ENCODE results near the gene PTPDC1.

Gene PTPDC1

DNA sequence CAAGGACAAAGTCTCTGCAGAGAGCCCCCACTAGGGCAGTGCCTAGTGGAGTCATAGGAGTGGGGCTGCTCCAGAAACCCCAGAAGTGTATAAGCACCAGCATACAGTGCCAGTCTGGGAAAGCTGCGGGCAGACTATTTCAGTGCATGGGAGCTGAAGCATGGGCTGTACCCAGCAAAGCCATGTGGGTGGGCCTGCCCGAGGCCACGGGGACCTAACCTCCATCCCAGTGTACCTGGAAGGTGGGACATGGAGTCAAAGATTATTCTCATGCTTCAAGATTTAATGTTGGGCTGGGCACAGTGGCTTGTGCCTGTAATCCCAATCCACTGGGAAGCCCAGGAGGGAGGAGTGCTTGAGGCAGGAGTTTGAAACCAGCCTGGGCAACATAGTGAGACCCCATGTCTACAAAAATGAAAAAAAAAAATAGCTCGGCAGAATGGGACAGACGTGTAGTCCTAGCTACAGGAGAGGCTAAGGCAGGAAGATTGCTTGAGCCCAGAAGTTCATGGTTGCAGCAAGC lies 36.7 kb downstream of the PTPDC1 start:
- H3K27ac ChIP-seq (ENCODE audit: low read depth, low read length) = no peak overlapping the region
- H3K4me3 ChIP-seq (ENCODE audit: low read length) = no peak overlapping the region
- H3K36me3 ChIP-seq (ENCODE audit: insufficient read depth, low read length) = no peaks in the 10 kb centered on the region
- no peaks in the 10 kb centered on the region for H3K27me3 ChIP-seq (ENCODE audit: insufficient read depth, low read length)
- WGBS = 96% methylated on average over 5 of the region's 5 CpGs
- H3K4me1 ChIP-seq (ENCODE audit: insufficient read depth, low read length) = no peaks in the 10 kb centered on the region
- 0 out of 2 replicates have a peak, but pooled peaks cover 7% of the 10 kb centered on the region for H3K9me3 ChIP-seq (ENCODE audit: insufficient read depth, low read depth, low read length)
- H3K9ac ChIP-seq (ENCODE audit: low read depth, low read length) = no peak overlapping the region

DNA sequence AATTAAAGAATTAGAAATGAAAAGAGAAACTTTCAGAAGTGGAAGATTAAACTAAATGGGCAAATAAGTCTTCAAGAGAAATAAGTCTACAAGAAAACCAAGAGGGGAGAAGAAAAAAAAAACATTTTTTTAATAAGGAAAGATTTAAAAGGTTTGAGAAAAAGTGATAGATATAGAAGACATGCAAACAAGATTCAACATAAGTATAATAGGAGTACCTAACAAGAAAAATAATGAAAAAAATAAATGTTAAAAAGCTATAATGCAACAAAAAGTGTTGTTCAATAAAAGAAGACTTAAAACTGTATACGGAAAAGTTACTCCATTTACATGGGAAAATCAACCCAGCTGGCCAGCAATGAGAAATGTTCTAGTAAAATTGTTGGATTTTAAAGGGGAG lies 42.6 kb downstream of the PTPDC1 start:
- no peak overlapping the region for H3K27ac ChIP-seq (ENCODE audit: low read depth, low read length)
- H3K4me1 ChIP-seq (ENCODE audit: insufficient read depth, low read length) = no peaks in the 10 kb centered on the region
- 100% methylated on average over 1 of the region's 1 CpG for WGBS
- no peak overlapping the region for H3K9ac ChIP-seq (ENCODE audit: low read depth, low read length)
- peaks cover 23% of the 10 kb centered on the region for H3K9me3 ChIP-seq (ENCODE audit: insufficient read depth, low read depth, low read length)
- H3K36me3 ChIP-seq (ENCODE audit: insufficient read depth, low read length) = no peaks in the 10 kb centered on the region
- H3K27me3 ChIP-seq (ENCODE audit: insufficient read depth, low read length) = no peaks in the 10 kb centered on the region
- H3K4me3 ChIP-seq (ENCODE audit: low read length) = no peak overlapping the region

DNA sequence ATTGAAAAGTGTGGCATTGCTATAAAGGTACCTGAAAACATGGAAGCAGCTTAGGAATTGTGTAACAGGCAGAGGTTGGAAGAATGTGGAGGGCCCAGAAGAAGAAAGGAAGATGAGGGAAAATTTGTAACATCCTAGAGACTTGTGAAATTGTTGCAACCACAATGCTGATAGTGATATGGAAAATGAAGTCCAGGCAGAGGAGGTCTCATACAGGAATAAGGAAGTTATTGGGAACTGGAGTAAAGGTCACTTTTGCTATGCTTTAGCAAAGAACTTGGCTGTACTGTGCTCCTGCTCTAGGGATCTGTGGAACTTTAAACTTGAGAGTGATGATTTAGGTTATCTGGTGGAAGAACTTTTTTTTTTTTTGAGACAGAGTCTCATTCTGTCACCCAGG lies 43.5 kb downstream of the PTPDC1 start:
- H3K9me3 ChIP-seq (ENCODE audit: insufficient read depth, low read depth, low read length) = peaks cover 23% of the 10 kb centered on the region
- no peaks in the 10 kb centered on the region for H3K27me3 ChIP-seq (ENCODE audit: insufficient read depth, low read length)
- H3K36me3 ChIP-seq (ENCODE audit: insufficient read depth, low read length) = no peaks in the 10 kb centered on the region
- H3K27ac ChIP-seq (ENCODE audit: low read depth, low read length) = no peak overlapping the region
- no peaks in the 10 kb centered on the region for H3K4me1 ChIP-seq (ENCODE audit: insufficient read depth, low read length)
- H3K9ac ChIP-seq (ENCODE audit: low read depth, low read length) = no peak overlapping the region
- H3K4me3 ChIP-seq (ENCODE audit: low read length) = no peak overlapping the region

DNA sequence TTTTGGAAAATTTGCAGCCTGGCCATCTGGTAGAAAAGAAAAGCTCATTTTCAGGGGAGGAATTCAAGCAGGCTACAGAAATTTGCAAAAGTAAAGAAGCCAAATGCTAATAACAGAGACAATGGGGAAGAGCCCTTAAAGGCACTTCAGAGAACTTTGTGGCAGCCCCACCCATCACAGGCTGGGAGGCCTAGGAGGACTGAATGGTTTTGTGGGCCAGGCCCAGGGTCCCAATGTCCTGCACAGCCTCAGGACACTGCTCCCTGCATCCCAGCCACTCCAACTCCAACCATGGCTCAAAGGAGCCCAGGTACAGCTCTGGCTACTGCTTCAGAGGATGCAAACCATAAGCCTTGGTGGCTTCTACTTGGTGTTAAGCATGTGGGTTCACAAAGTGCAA lies 44.3 kb downstream of the PTPDC1 start:
- Histone ChIP-seq H3K9me3 (ENCODE audit: insufficient read depth, low read depth, low read length) (peaks cover 23% of the 10 kb centered on the region), H3K36me3 (ENCODE audit: insufficient read depth, low read length) (no peaks in the 10 kb centered on the region), H3K4me1 (ENCODE audit: insufficient read depth, low read length) (no peaks in the 10 kb centered on the region), H3K27me3 (ENCODE audit: insufficient read depth, low read length) (no peaks in the 10 kb centered on the region), H3K9ac (ENCODE audit: low read depth, low read length) (no peak overlapping the region), H3K4me3 (ENCODE audit: low read length) (no peak overlapping the region), H3K27ac (ENCODE audit: low read depth, low read length) (no peak overlapping the region)

- Histone ChIP-seq H3K4me3 (ENCODE audit: low read length) (no peak overlapping the region), H3K4me1 (ENCODE audit: insufficient read depth, low read length) (no peaks in the 10 kb centered on the region), H3K27ac (ENCODE audit: low read depth, low read length) (no peak overlapping the region), H3K36me3 (ENCODE audit: insufficient read depth, low read length) (no peaks in the 10 kb centered on the region), H3K27me3 (ENCODE audit: insufficient read depth, low read length) (no peaks in the 10 kb centered on the region), H3K9ac (ENCODE audit: low read depth, low read length) (no peak overlapping the region), H3K9me3 (ENCODE audit: insufficient read depth, low read depth, low read length) (no peaks in the 10 kb centered on the region)
- WGBS = 92% methylated on average over 7 of the region's 7 CpGs
Measured at GRCh38 chr9:94134629-94135028, 50.4 kb downstream of the PTPDC1 start.

DNA sequence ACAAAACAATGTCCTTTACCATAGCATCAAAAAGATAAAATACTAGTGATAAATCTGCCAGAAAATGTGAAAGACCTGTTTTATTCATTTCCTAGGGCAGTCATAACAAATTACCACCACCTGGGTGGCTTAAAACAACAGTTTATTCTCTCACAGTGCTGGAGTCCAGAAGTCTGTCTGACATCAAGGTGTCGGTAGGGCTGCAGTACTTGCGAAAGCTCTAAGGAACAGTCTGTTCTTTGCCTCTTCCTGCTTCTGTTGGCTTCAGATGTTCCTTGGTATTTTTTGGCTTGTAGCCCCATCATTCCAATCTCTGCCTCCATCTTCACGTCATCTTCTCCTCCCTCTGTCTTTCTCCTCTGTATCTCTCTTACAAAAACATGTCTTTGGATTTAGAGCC lies 51.0 kb downstream of the PTPDC1 start:
- Histone ChIP-seq H3K9me3 (ENCODE audit: insufficient read depth, low read depth, low read length) (no peaks in the 10 kb centered on the region), H3K27ac (ENCODE audit: low read depth, low read length) (no peak overlapping the region), H3K27me3 (ENCODE audit: insufficient read depth, low read length) (no peaks in the 10 kb centered on the region), H3K36me3 (ENCODE audit: insufficient read depth, low read length) (no peaks in the 10 kb centered on the region), H3K4me3 (ENCODE audit: low read length) (no peak overlapping the region), H3K9ac (ENCODE audit: low read depth, low read length) (no peak overlapping the region), H3K4me1 (ENCODE audit: insufficient read depth, low read length) (no peaks in the 10 kb centered on the region)
- 96% methylated on average over 3 of the region's 3 CpGs for WGBS

- Histone ChIP-seq H3K27ac (ENCODE audit: low read depth, low read length) (no peak overlapping the region), H3K9ac (ENCODE audit: low read depth, low read length) (no peak overlapping the region), H3K4me1 (ENCODE audit: insufficient read depth, low read length) (peaks cover 3% of the 10 kb centered on the region; the same call in 1 of the 2 replicates), H3K36me3 (ENCODE audit: insufficient read depth, low read length) (no peaks in the 10 kb centered on the region), H3K27me3 (ENCODE audit: insufficient read depth, low read length) (no peaks in the 10 kb centered on the region), H3K4me3 (ENCODE audit: low read length) (no peak overlapping the region), H3K9me3 (ENCODE audit: insufficient read depth, low read depth, low read length) (no peaks in the 10 kb centered on the region)
- 88% methylated on average over 12 of the region's 13 CpGs for WGBS
Measured at GRCh38 chr9:94139672-94140417, 55.6 kb downstream of the PTPDC1 start.

DNA sequence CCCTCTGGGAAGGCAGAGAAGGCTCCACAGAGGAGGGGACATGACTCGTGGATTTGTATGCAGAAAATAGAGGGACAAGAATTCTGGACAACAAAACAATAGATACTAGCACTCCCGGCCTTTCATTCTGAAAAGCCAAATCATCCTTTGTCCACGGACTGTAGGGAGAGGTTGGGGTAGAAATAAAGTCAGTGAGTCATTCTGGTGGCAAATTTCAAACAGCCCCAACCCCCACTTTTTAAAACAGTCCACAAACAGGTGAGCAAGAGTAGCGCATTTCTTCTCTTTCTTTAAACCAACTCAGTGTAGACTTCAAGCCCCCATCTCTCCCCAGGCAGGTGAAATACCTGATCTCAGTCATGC lies 56.1 kb downstream of the PTPDC1 start:
- Histone ChIP-seq H3K9me3 (ENCODE audit: insufficient read depth, low read depth, low read length) (no peaks in the 10 kb centered on the region), H3K36me3 (ENCODE audit: insufficient read depth, low read length) (no peaks in the 10 kb centered on the region), H3K4me1 (ENCODE audit: insufficient read depth, low read length) (peaks cover 3% of the 10 kb centered on the region; the same call in 1 of the 2 replicates), H3K27ac (ENCODE audit: low read depth, low read length) (no peak overlapping the region), H3K9ac (ENCODE audit: low read depth, low read length) (no peak overlapping the region), H3K27me3 (ENCODE audit: insufficient read depth, low read length) (no peaks in the 10 kb centered on the region), H3K4me3 (ENCODE audit: low read length) (no peak overlapping the region)
- WGBS = 91% methylated on average over 2 of the region's 4 CpGs

DNA sequence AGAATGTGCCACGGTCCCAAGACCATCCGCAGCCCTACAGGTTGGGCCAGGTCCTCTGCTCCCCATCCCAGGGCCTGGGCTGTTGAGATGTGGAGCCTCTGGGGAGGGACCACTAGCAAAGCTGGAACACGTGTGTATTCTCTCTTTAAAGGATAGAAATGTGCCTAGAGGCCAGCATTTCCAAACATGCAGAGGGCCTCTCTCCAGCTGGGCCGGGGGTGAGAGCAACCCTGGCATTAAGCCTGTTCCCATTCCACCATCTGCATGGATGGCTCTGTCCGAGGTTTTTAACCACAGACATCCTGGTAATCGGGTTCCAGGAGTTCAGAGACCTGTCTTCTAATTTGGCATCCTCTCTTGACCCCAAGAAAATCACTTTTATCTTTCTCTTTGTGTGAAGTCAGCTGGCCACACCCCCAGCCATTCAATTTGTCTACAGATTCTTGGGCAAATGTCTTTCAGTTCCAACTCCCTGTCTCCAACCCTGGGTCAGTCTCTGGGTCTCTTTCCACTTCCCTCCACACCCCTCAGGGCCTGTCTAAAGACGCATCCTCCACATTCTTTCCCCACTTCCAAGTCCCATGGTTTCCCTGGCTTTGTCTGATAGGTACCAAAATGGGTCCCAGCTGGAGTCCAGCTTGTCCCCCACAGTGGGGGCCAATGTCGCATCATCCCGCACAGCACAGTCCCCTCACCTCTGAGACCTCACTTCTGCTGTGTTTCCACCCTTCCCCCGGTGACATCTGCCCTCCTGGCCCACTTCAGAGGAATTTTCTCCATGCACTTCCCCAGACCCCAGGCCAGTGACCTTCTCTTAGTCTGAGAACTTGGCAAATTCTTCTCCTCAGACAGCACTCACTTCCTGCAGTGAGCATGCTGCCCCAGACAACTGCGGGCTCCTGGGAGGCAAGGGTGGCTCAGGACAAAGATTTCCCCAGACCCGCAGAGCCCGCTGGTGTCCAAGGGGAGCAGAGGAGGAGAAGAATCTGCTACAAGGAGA lies 56.8 kb downstream of the PTPDC1 start:
- H3K27ac ChIP-seq (ENCODE audit: low read depth, low read length) = no peak overlapping the region
- H3K9ac ChIP-seq (ENCODE audit: low read depth, low read length) = no peak overlapping the region
- 89% methylated on average over 13 of the region's 13 CpGs for WGBS
- H3K9me3 ChIP-seq (ENCODE audit: insufficient read depth, low read depth, low read length) = no peaks in the 10 kb centered on the region
- H3K27me3 ChIP-seq (ENCODE audit: insufficient read depth, low read length) = no peaks in the 10 kb centered on the region
- H3K4me3 ChIP-seq (ENCODE audit: low read length) = no peak overlapping the region
- H3K36me3 ChIP-seq (ENCODE audit: insufficient read depth, low read length) = no peaks in the 10 kb centered on the region
- peaks cover 3% of the 10 kb centered on the region; the same call in 1 of the 2 replicates for H3K4me1 ChIP-seq (ENCODE audit: insufficient read depth, low read length)

DNA sequence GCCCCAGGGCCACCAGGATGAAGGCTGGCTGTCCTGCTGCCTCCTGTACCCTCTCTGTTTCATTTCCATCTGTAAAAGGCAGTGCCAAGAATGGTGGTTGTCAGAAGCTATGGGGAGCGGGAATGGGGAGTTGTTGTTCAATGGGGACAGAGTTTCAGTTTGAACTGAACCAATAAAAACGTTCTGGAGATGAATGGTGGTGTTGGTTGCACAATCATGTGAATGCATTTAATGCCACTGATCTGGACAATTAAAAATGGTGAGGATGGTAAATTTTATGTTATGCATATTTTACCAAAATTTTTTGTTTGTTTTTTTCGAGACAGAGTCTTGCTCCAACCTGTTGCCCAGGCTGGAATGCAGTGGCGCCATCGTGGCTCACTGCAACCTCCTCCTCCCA lies 58.1 kb downstream of the PTPDC1 start:
- Histone ChIP-seq H3K9me3 (ENCODE audit: insufficient read depth, low read depth, low read length) (no peaks in the 10 kb centered on the region), H3K27me3 (ENCODE audit: insufficient read depth, low read length) (no peaks in the 10 kb centered on the region), H3K9ac (ENCODE audit: low read depth, low read length) (no peak overlapping the region), H3K4me1 (ENCODE audit: insufficient read depth, low read length) (peaks cover 3% of the 10 kb centered on the region; the same call in 1 of the 2 replicates), H3K27ac (ENCODE audit: low read depth, low read length) (no peak overlapping the region), H3K4me3 (ENCODE audit: low read length) (no peak overlapping the region), H3K36me3 (ENCODE audit: insufficient read depth, low read length) (no peaks in the 10 kb centered on the region)
- WGBS = 93% methylated on average over 5 of the region's 5 CpGs

DNA sequence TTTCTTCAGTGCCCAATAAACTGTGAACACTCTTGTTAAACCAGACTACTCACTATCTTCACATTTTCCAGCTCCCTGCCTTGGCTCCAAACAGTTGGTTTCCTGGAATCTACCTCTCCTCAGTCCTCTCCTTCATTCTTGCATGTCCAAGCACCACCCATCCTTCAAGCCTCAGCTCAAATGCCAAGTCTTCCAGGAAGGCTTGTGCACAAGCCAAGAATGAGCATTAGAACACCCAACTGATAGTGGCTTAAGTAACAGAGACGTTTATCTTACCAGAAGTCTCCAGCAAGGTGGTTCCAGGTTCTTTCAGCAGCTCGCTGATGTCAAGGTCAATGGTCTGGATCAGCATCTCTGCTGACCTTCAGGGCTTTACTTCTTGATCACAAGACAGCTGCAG lies 60.1 kb downstream of the PTPDC1 start:
- 91% methylated on average over 2 of the region's 2 CpGs for WGBS
- Histone ChIP-seq H3K4me1 (ENCODE audit: insufficient read depth, low read length) (peaks cover 14% of the 10 kb centered on the region), H3K4me3 (ENCODE audit: low read length) (no peak overlapping the region), H3K36me3 (ENCODE audit: insufficient read depth, low read length) (no peaks in the 10 kb centered on the region), H3K27me3 (ENCODE audit: insufficient read depth, low read length) (no peaks in the 10 kb centered on the region), H3K27ac (ENCODE audit: low read depth, low read length) (no peak overlapping the region), H3K9me3 (ENCODE audit: insufficient read depth, low read depth, low read length) (no peaks in the 10 kb centered on the region), H3K9ac (ENCODE audit: low read depth, low read length) (no peak overlapping the region)
